CD14-positive monocyte (primary cell): ENCODE results near the gene CTNNA2. TPM values are rescaled to one million over a fixed set of nuclear protein-coding genes. Genes with fewer than 3 reads are reported as not detected.

Source experiments
- DNase-seq, 3 donors: peaks; one replicate each; pipeline ENCODE4 v3.0.0-alpha.2; 2011 to 2022
- H2AFZ ChIP-seq: 2 replicates; pipeline ENCODE4 v1.6.0; 2012; ENCODE audit warnings: mild to moderate bottlenecking, low read depth, low read length, inconsistent platforms; ENCODE audit not compliant: insufficient read depth, poor library complexity, severe bottlenecking
- H3K27ac ChIP-seq, 2 donors: 1 replicate in 1 of 2; 2 replicates in 1 of 2; pipeline ENCODE4 v1.5.1; 2012 to 2013; ENCODE audit warnings: low read length in 2 of 2, control low read depth in 1 of 2, inconsistent platforms in 1 of 2, low read depth in 1 of 2, mild to moderate bottlenecking in 1 of 2
- H3K27me3 ChIP-seq, 2 donors: one replicate each; pipeline versions ENCODE4 v1.6.0 to v1.6.1; 2011 to 2013; ENCODE audit warnings: low read length in 2 of 2; ENCODE audit not compliant: control insufficient read depth in 2 of 2, insufficient read depth in 2 of 2
- H3K36me3 ChIP-seq, 2 donors: replicated peaks in 1 of 2; 1 replicate in 1 of 2; 2 replicates in 1 of 2; pipeline versions ENCODE4 v1.5.1 to v1.6.1; 2012 to 2013; ENCODE audit warnings: low read length in 2 of 2, control low read depth in 1 of 2, inconsistent platforms in 1 of 2, mild to moderate bottlenecking in 1 of 2; ENCODE audit not compliant: insufficient read depth in 2 of 2, control insufficient read depth in 1 of 2
- H3K4me1 ChIP-seq, 2 donors: 1 replicate in 1 of 2; 2 replicates in 1 of 2; pipeline versions ENCODE4 v1.5.1 to v1.6.1; 2012 to 2013; ENCODE audit warnings: low read length in 2 of 2, control low read depth in 1 of 2, inconsistent platforms in 1 of 2, mild to moderate bottlenecking in 1 of 2, moderate library complexity in 1 of 2; ENCODE audit not compliant: insufficient read depth in 2 of 2, control insufficient read depth in 1 of 2
- H3K4me2 ChIP-seq: replicated peaks from 2 replicates; pipeline ENCODE3; 2012; ENCODE audit warnings: low read length, moderate library complexity, mild to moderate bottlenecking; ENCODE audit not compliant: poor library complexity, severe bottlenecking; ENCODE audit errors: extremely low read depth
- H3K4me3 ChIP-seq, 3 experiments: fragments of 200-600 bp in 1 of 3; sonication (generic) in 1 of 3; replicated peaks in 1 of 3; 1 replicate in 2 of 3; 2 replicates in 1 of 3; pipeline ENCODE4 v1.5.1; 2011 to 2013; ENCODE audit warnings: low read length in 3 of 3, mild to moderate bottlenecking in 3 of 3, control low read depth in 2 of 3, low read depth in 2 of 3, inconsistent platforms in 1 of 3, moderate library complexity in 1 of 3
- H3K79me2 ChIP-seq: 2 replicates; pipeline ENCODE4 v1.6.0; 2012; ENCODE audit warnings: mild to moderate bottlenecking, control low read depth, inconsistent platforms, low read length, moderate library complexity; ENCODE audit not compliant: insufficient read depth
- H3K9ac ChIP-seq: 2 replicates; pipeline ENCODE4 v1.6.0; 2017; ENCODE audit warnings: low read length, mild to moderate bottlenecking; ENCODE audit not compliant: insufficient read depth, poor library complexity, severe bottlenecking
- H3K9me3 ChIP-seq, 2 donors: replicated peaks in 1 of 2; 1 replicate in 1 of 2; 2 replicates in 1 of 2; pipeline versions ENCODE4 v1.5.1 to v1.6.1; 2012 to 2013; ENCODE audit warnings: low read length in 2 of 2, control low read depth in 1 of 2; ENCODE audit not compliant: control insufficient read depth in 1 of 2, insufficient read depth in 1 of 2
- H4K20me1 ChIP-seq: 2 replicates; pipeline ENCODE4 v1.6.0; 2012; ENCODE audit warnings: mild to moderate bottlenecking, low read length, control low read depth, moderate library complexity; ENCODE audit not compliant: insufficient read depth
- H3K27ac Mint-ChIP-seq, 7 donors: one replicate each; pipeline ENCODE4 v1.8.0; 2020; ENCODE audit warnings: mild to moderate bottlenecking in 7 of 7, mixed read lengths in 7 of 7, moderate library complexity in 6 of 7, inconsistent platforms in 2 of 7
- H3K27me3 Mint-ChIP-seq, 3 donors: one replicate each; pipeline ENCODE4 v1.8.0; 2021 to 2022; ENCODE audit warnings: low read depth in 3 of 3, mild to moderate bottlenecking in 3 of 3, mixed read lengths in 3 of 3, moderate library complexity in 3 of 3, inconsistent platforms in 1 of 3
- H3K36me3 Mint-ChIP-seq, 2 donors: one replicate each; pipeline ENCODE4 v1.8.0; 2020; ENCODE audit warnings: mixed read lengths in 2 of 2, inconsistent platforms in 1 of 2, mild to moderate bottlenecking in 1 of 2
- H3K4me1 Mint-ChIP-seq: one replicate; pipeline ENCODE4 v1.8.0; 2020; ENCODE audit warnings: mild to moderate bottlenecking, mixed read lengths
- H3K4me3 Mint-ChIP-seq, 2 donors: one replicate each; pipeline ENCODE4 v1.8.0; 2020; ENCODE audit warnings: mild to moderate bottlenecking in 2 of 2, mixed read lengths in 2 of 2, moderate library complexity in 1 of 2
- H3K9me3 Mint-ChIP-seq, 7 donors: one replicate each; pipeline ENCODE4 v1.8.0; 2020 to 2022; ENCODE audit warnings: mixed read lengths in 7 of 7, mild to moderate bottlenecking in 6 of 7, moderate library complexity in 6 of 7, inconsistent platforms in 2 of 7
- CTCF ChIP-seq: fragments of 200-600 bp; IDR thresholded peaks from one replicate; pipeline ENCODE4 v1.8.0; 2022; ENCODE audit warnings: antibody characterized with exemption, mild to moderate bottlenecking
- WGBS: methylation state at CpG from one replicate; pipeline ENCODE4 v1.1.5; 2013; ENCODE audit warnings: missing lambda C conversion rate; ENCODE audit not compliant: insufficient coverage; 5-methylcytosine and 5-hydroxymethylcytosine counted together
- intact Hi-C, 2 donors: fragments of 100-400 bp; cut with micrococcal nuclease; formaldehyde crosslinking; loops; one replicate each; pipeline versions ENCODE4 v1.15.0 to v1.15.1; 2023
- polyA plus RNA-seq, 3 donors: library from polyadenylated mRNA; depleted of rRNA in 1 of 3; unstranded in 2 of 3; stranded (reverse) in 1 of 3; fragments of 300-500 nt in 2 of 3; fragments of >200 nt in 1 of 3; fragmentation: Illumina TruSeq in 2 of 3; gene quantifications; 1 replicate in 2 of 3; 2 replicates in 1 of 3; pipeline ENCODE4 v1.2.3, GENCODE V29; 2012 to 2021

CTNNA2 gene
- polyA plus RNA-seq, 3 donors = not detected

- DNase-seq = no peak
- TF ChIP-seq CTCF = no peak
- no peaks in the 10 kb centered on the region for H3K27me3 ChIP-seq
- no peak overlapping the region for H3K4me3 Mint-ChIP-seq
- no peak overlapping the region for H3K27ac Mint-ChIP-seq
- H3K79me2 ChIP-seq = no peaks in the 10 kb centered on the region
- H3K4me1 ChIP-seq = no peaks in the 10 kb centered on the region
- H3K27ac ChIP-seq = no peak overlapping the region
- WGBS = 67% methylated on average over 1 of the region's 6 CpGs
- no peaks in the 10 kb centered on the region for H4K20me1 ChIP-seq
- H3K4me2 ChIP-seq = no peak overlapping the region
- H3K36me3 ChIP-seq = no peaks in the 10 kb centered on the region
- H3K27me3 Mint-ChIP-seq = no peaks in the 10 kb centered on the region
- no peaks in the 10 kb centered on the region for H3K4me1 Mint-ChIP-seq
- H3K9me3 Mint-ChIP-seq = peaks cover 0 to 10% (median 5%) of the 10 kb centered on the region in 7 donors
- no peak overlapping the region for H2AFZ ChIP-seq
- H3K36me3 Mint-ChIP-seq = no peaks in the 10 kb centered on the region
- H3K4me3 ChIP-seq = no peak overlapping the region
- no peaks in the 10 kb centered on the region for H3K9me3 ChIP-seq
- intact Hi-C loops = no loop called here
- no peak overlapping the region for H3K9ac ChIP-seq
These were observed 311.4 kb downstream of the CTNNA2 start for GRCh38 chr2:79824086-79824786.

GRCh38 chr2:79827881-79828280 is 315.0 kb downstream of the CTNNA2 start:
- H3K4me3 ChIP-seq = no peak overlapping the region
- no peak overlapping the region for H2AFZ ChIP-seq
- no peaks in the 10 kb centered on the region for H3K9me3 ChIP-seq
- Mint-ChIP-seq H3K36me3 (no peaks in the 10 kb centered on the region), H3K4me3 (no peak overlapping the region), H3K27ac (no peak overlapping the region), H3K27me3 (peaks cover 0 to 2% (median 0%) of the 10 kb centered on the region in 3 donors), H3K4me1 (no peaks in the 10 kb centered on the region), H3K9me3 (peaks cover 0 to 10% (median 2%) of the 10 kb centered on the region in 7 donors)
- H3K9ac ChIP-seq = no peak overlapping the region
- no peaks in the 10 kb centered on the region for H3K79me2 ChIP-seq
- WGBS = no CpG with 5 or more reads among the region's 1 CpG
- no peaks in the 10 kb centered on the region for H3K27me3 ChIP-seq
- H3K4me1 ChIP-seq = no peaks in the 10 kb centered on the region
- DNase-seq = no peak
- no peak for TF ChIP-seq CTCF
- no peaks in the 10 kb centered on the region for H4K20me1 ChIP-seq
- no peak overlapping the region for H3K4me2 ChIP-seq
- H3K27ac ChIP-seq = no peak overlapping the region
- H3K36me3 ChIP-seq = no peaks in the 10 kb centered on the region
- intact Hi-C loops = no loop called here
